ENCODE results near the gene SAMD1. TPM values are rescaled to one million over a fixed set of nuclear protein-coding genes. Genes with fewer than 3 reads are reported as not detected.
A peak's percentile ranks its signal among the peaks of the same experiment; 100 is the strongest.

The SAMD1 gene
- total RNA-seq, 1 donor from 2014 or later = 9.4 TPM

GRCh38 chr19:14102102-14102696, 11.6 kb upstream of the SAMD1 start:
- H3K4me3 ChIP-seq = no peak overlapping the region
- H3K27me3 ChIP-seq = no peaks in the 10 kb centered on the region
- DNase-seq (ENCODE audit: low spot score in 2 of 2) = no peak
- peak overlapping the region in 1 of 2 donors; percentile 30 for H3K27ac ChIP-seq
- no peaks in the 10 kb centered on the region for H3K9me3 ChIP-seq
- no peak for TF ChIP-seq CTCF (IDR thresholded peaks at IDR 0.05)
- H3K4me1 ChIP-seq = peaks cover 0 to 4% of the 10 kb centered on the region in 2 donors
- peaks cover 91 to 92% of the 10 kb centered on the region in 2 donors for H3K36me3 ChIP-seq
- intact Hi-C loops (cut with DNase I) = no loop called here

- H3K27me3 ChIP-seq = no peaks in the 10 kb centered on the region
- H3K4me1 ChIP-seq = no peaks in the 10 kb centered on the region
- no peak overlapping the region for H3K4me3 ChIP-seq
- no peak for TF ChIP-seq CTCF (IDR thresholded peaks at IDR 0.05)
- intact Hi-C loops (cut with DNase I) = no loop called here
- H3K9me3 ChIP-seq = no peaks in the 10 kb centered on the region
- no peak overlapping the region for H3K27ac ChIP-seq
- DNase-seq (ENCODE audit: low spot score in 2 of 2) = no peak
- peaks cover 91 to 95% of the 10 kb centered on the region in 2 donors for H3K36me3 ChIP-seq
These were observed 10.5 kb upstream of the SAMD1 start for GRCh38 chr19:14101003-14101545.

DNA sequence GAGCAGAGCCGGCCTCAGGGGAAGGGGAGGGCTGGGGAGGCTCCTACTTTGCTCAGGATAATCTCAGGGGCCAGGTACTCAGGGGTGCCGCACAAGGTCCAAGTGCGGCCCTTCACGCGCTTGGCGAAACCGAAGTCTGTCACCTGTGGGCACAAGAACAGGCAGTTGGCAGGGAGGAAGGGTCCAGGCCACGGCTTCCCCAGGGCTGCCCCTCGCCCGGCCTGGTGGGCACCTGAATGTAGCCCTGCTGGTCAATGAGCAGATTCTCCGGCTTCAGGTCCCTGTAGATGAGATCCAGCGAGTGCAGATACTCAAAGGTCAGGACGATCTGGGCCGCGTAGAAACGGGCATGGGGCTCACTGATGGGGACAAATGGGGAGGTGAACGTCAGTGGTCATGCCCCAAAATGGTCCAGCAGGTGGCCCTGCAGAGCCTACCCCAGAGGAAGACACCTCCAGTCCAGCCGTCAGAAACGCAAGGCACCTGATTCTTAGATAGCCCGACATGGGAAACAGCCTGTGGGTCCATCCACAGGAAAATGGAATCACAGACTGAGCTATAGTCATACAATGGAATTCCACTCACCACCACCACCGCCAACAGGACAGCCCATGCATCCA, 7.1 kb upstream of the SAMD1 start:
- Histone ChIP-seq H3K36me3 (peaks cover 62 to 65% of the 10 kb centered on the region in 2 donors), H3K9me3 (peaks cover 5 to 7% of the 10 kb centered on the region in 2 donors), H3K4me3 (no peak overlapping the region), H3K27me3 (no peaks in the 10 kb centered on the region), H3K4me1 (no peaks in the 10 kb centered on the region), H3K27ac (no peak overlapping the region)
- TF ChIP-seq CTCF (IDR thresholded peaks at IDR 0.05) = peak in 1 of 3 experiments; percentile 9
- intact Hi-C loops (cut with DNase I) = no loop called here
- no peak for DNase-seq (ENCODE audit: low spot score in 2 of 2)

GRCh38 chr19:14096272-14096992, 5.9 kb upstream of the SAMD1 start:
- Histone ChIP-seq H3K9me3 (peaks cover 5 to 7% of the 10 kb centered on the region in 2 donors), H3K4me1 (peaks cover 0 to 3% of the 10 kb centered on the region in 2 donors), H3K27me3 (no peaks in the 10 kb centered on the region), H3K36me3 (peaks cover 50 to 53% of the 10 kb centered on the region in 2 donors), H3K27ac (no peak overlapping the region), H3K4me3 (no peak overlapping the region)
- no peak for TF ChIP-seq CTCF (IDR thresholded peaks at IDR 0.05)
- intact Hi-C loops (cut with DNase I) = no loop called here
- no peak for DNase-seq (ENCODE audit: low spot score in 2 of 2)

DNA sequence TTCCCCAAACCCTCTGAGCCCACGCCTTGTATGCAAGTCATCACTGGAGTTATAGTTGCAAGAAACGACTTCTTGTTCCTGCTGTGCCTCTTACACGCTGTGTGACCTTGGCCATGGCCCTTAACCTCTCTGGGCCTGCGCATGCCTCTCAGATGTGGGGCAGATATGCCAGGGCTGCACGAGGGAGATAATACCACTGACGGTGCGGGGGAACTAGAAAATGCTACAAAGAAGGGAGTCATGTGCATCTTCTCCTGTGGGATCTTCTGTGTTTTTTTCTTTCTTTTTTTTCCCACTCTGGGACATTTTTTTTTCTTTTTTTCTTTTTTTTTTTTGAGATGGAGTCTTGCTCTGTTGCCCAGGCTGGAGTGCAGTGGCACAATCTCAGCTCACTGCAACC, 4.3 kb upstream of the SAMD1 start:
- TF ChIP-seq CTCF (IDR thresholded peaks at IDR 0.05) = no peak
- H3K4me1 ChIP-seq = peaks cover 0 to 3% of the 10 kb centered on the region in 2 donors
- peaks cover 35 to 37% of the 10 kb centered on the region in 2 donors for H3K36me3 ChIP-seq
- H3K9me3 ChIP-seq = peaks cover 5 to 7% of the 10 kb centered on the region in 2 donors
- no peaks in the 10 kb centered on the region for H3K27me3 ChIP-seq
- DNase-seq (ENCODE audit: low spot score in 2 of 2) = no peak
- H3K4me3 ChIP-seq = no peak overlapping the region
- no peak overlapping the region for H3K27ac ChIP-seq
- intact Hi-C loops (cut with DNase I) = no loop called here
